CD8-positive, alpha-beta memory T cell (primary cell): ENCODE data around the gene STC2. TPM values are rescaled to one million over a fixed set of nuclear protein-coding genes. Genes with fewer than 3 reads are reported as not detected.

ENCODE experiments used
- CTCF ChIA-PET: fragments of 350-600 bp; sonication (Branson Sonifier 250); formaldehyde crosslinking; loops from one replicate; lab custom pipeline; 2021; ENCODE audit warnings: antibody characterized with exemption; lab: Charles Lee
- POLR2A ChIA-PET: fragments of 350-600 bp; sonication (Branson Sonifier 250); formaldehyde crosslinking; loops from one replicate; lab custom pipeline; 2021; ENCODE audit warnings: antibody characterized with exemption; lab: Charles Lee
- DNase-seq, 5 donors: peaks; one replicate each; pipeline versions ENCODE4 v3.0.0 to v3.0.0-alpha.2; 2020 to 2022; ENCODE audit warnings: mixed read lengths in 1 of 5
- H3K27ac ChIP-seq: one replicate; pipeline ENCODE4 v1.7.0; 2013; ENCODE audit warnings: low read depth, mild to moderate bottlenecking, low read length, moderate library complexity
- H3K27me3 ChIP-seq: 2 replicates; pipeline ENCODE4 v1.7.0; 2013; ENCODE audit warnings: low read length, mild to moderate bottlenecking; ENCODE audit not compliant: insufficient read depth, poor library complexity, severe bottlenecking
- H3K36me3 ChIP-seq: 2 replicates; pipeline ENCODE4 v1.7.0; 2013; ENCODE audit warnings: mild to moderate bottlenecking, low read length, moderate library complexity; ENCODE audit not compliant: insufficient read depth
- H3K4me1 ChIP-seq: 2 replicates; pipeline ENCODE4 v1.7.0; 2013; ENCODE audit warnings: mild to moderate bottlenecking, low read length, moderate library complexity; ENCODE audit not compliant: insufficient read depth
- H3K4me3 ChIP-seq: 2 replicates; pipeline ENCODE4 v1.7.0; 2013; ENCODE audit warnings: mild to moderate bottlenecking, low read length
- H3K9me3 ChIP-seq: 2 replicates; pipeline ENCODE4 v1.7.0; 2013; ENCODE audit warnings: mild to moderate bottlenecking, low read length
- H3K27ac Mint-ChIP-seq, 8 donors: one replicate each; pipeline ENCODE4 v1.8.0; 2020 to 2021; ENCODE audit warnings: mixed read lengths in 8 of 8, mild to moderate bottlenecking in 6 of 8, inconsistent platforms in 3 of 8, moderate library complexity in 3 of 8
- H3K27me3 Mint-ChIP-seq, 2 donors: one replicate each; pipeline ENCODE4 v1.8.0; 2020 to 2021; ENCODE audit warnings: mixed read lengths in 2 of 2, mild to moderate bottlenecking in 1 of 2, moderate library complexity in 1 of 2
- H3K36me3 Mint-ChIP-seq, 3 donors: one replicate each; pipeline ENCODE4 v1.8.0; 2020 to 2021; ENCODE audit warnings: mixed read lengths in 3 of 3, inconsistent platforms in 1 of 3, mild to moderate bottlenecking in 1 of 3
- H3K4me1 Mint-ChIP-seq, 3 donors: one replicate each; pipeline ENCODE4 v1.8.0; 2020 to 2021; ENCODE audit warnings: mixed read lengths in 3 of 3, inconsistent platforms in 1 of 3, mild to moderate bottlenecking in 1 of 3
- H3K4me3 Mint-ChIP-seq, 7 donors: one replicate each; pipeline ENCODE4 v1.8.0; 2020 to 2021; ENCODE audit warnings: mixed read lengths in 7 of 7, mild to moderate bottlenecking in 6 of 7, moderate library complexity in 4 of 7, inconsistent platforms in 2 of 7
- H3K9me3 Mint-ChIP-seq, 5 donors: one replicate each; pipeline ENCODE4 v1.8.0; 2020 to 2022; ENCODE audit warnings: mixed read lengths in 5 of 5, mild to moderate bottlenecking in 3 of 5, moderate library complexity in 2 of 5, inconsistent platforms in 1 of 5
- polyA plus RNA-seq: library from polyadenylated mRNA; unstranded; fragments of 300-500 nt; fragmentation: Illumina TruSeq; gene quantifications from one replicate; pipeline ENCODE4 v1.2.3, GENCODE V29; 2021
- total RNA-seq, 2 experiments: library from RNA; stranded (reverse); gene quantifications; one replicate each; pipeline ENCODE4 v1.2.3, GENCODE V29; 2021

STC2 gene
- total and polyA plus RNA-seq, 3 experiments from 2014 or later, result 2.1 to 2.4 TPM; not detected in 1

DNA sequence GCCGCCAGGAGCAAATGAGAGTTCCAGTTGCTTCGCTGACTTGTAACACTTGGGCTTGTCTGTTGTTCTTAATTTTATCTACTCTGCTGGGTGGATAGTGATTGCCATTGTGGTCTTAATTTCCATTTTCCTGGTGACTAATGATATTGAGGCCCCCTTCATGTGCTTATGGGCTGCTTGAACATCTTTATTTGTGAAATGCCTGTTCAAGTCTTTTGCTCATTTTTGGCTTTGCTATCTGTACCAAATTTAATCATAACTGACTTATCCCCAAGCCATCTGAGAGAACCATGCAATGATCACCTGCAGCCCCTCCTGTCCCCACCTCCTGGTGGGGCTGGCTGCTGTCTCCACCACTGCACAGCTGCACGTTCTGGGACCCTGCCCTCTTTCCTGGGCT is 20.5 kb downstream of the STC2 start:
- H3K36me3 ChIP-seq, result no peaks in the 10 kb centered on the region
- H3K4me3 ChIP-seq, result no peak overlapping the region
- Mint-ChIP-seq H3K4me1 (no peaks in the 10 kb centered on the region), H3K27ac (no peak overlapping the region), H3K9me3 (peaks cover 6 to 14% (median 11%) of the 10 kb centered on the region in 5 donors), H3K4me3 (no peak overlapping the region), H3K36me3 (no peaks in the 10 kb centered on the region), H3K27me3 (peaks cover 15 to 74% of the 10 kb centered on the region in 2 donors)
- no peaks in the 10 kb centered on the region for H3K9me3 ChIP-seq
- no peaks in the 10 kb centered on the region for H3K4me1 ChIP-seq
- H3K27ac ChIP-seq, result no peak overlapping the region
- POLR2A ChIA-PET, result no interaction called here
- H3K27me3 ChIP-seq, result no peaks in the 10 kb centered on the region
- DNase-seq, result no peak
- CTCF ChIA-PET, result interaction anchor here (1.2 kb wide), 1 partner anchor 13 kb away, joined by 4 read pairs; no protein-coding TSS in a partner anchor

DNA sequence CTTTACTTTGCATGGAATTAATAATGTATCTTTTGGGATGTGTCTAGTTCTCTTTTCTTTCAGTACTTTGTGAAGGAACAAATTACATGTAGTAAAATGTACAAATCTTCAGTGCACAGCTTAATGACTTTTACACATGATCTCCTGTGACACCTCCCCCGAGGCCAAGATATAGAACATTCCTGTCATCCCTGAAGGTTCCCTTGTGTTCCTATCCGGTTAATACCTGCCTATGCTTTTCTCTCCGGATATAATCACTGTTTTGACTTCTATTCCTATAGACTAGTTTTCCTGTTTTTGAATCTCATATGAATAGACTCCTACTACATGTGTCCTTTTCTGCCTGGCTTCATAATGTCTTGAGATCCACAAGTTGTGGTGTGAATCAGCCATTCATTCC is 21.5 kb downstream of the STC2 start:
- no peaks in the 10 kb centered on the region for H3K36me3 ChIP-seq
- H3K27ac Mint-ChIP-seq, result no peak overlapping the region
- H3K27me3 ChIP-seq, result no peaks in the 10 kb centered on the region
- no peaks in the 10 kb centered on the region for H3K36me3 Mint-ChIP-seq
- H3K4me3 ChIP-seq, result no peak overlapping the region
- ChIA-PET CTCF (no interaction called here), POLR2A (no interaction called here)
- DNase-seq, result no peak
- no peaks in the 10 kb centered on the region for H3K9me3 ChIP-seq
- no peaks in the 10 kb centered on the region for H3K4me1 Mint-ChIP-seq
- peaks cover 6 to 14% (median 11%) of the 10 kb centered on the region in 5 donors for H3K9me3 Mint-ChIP-seq
- H3K27me3 Mint-ChIP-seq, result peaks cover 15 to 64% of the 10 kb centered on the region in 2 donors
- H3K4me1 ChIP-seq, result no peaks in the 10 kb centered on the region
- H3K27ac ChIP-seq, result no peak overlapping the region
- no peak overlapping the region for H3K4me3 Mint-ChIP-seq

DNA sequence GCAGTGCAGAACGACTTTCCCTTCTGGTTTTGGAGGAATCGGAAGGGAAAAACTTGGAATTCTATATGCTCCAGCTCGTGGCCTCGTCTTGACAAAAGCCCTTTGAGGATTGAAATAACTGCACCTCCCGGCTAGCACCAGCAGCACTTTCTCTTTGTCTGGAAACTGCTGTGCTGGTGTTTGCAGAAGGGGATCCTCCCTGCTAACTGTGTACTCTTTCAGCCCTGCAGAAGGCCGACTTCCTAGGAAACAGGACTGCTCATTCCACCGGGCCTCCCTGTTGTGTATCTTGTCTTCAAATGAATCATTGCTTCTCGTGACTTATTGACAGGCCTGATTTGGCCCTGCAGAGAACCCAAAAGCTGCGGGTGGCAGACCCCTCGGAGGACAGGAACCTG is 23.6 kb downstream of the STC2 start:
- ChIA-PET POLR2A (no interaction called here), CTCF (no interaction called here)
- no peaks in the 10 kb centered on the region for H3K27me3 ChIP-seq
- Mint-ChIP-seq H3K4me3 (no peak overlapping the region), H3K4me1 (no peaks in the 10 kb centered on the region), H3K27me3 (peaks cover 17 to 45% of the 10 kb centered on the region in 2 donors), H3K9me3 (peaks cover 6 to 14% (median 9%) of the 10 kb centered on the region in 5 donors), H3K27ac (no peak overlapping the region), H3K36me3 (no peaks in the 10 kb centered on the region)
- no peaks in the 10 kb centered on the region for H3K9me3 ChIP-seq
- H3K27ac ChIP-seq, result no peak overlapping the region
- no peaks in the 10 kb centered on the region for H3K4me1 ChIP-seq
- no peaks in the 10 kb centered on the region for H3K36me3 ChIP-seq
- H3K4me3 ChIP-seq, result no peak overlapping the region
- DNase-seq, result no peak

DNA sequence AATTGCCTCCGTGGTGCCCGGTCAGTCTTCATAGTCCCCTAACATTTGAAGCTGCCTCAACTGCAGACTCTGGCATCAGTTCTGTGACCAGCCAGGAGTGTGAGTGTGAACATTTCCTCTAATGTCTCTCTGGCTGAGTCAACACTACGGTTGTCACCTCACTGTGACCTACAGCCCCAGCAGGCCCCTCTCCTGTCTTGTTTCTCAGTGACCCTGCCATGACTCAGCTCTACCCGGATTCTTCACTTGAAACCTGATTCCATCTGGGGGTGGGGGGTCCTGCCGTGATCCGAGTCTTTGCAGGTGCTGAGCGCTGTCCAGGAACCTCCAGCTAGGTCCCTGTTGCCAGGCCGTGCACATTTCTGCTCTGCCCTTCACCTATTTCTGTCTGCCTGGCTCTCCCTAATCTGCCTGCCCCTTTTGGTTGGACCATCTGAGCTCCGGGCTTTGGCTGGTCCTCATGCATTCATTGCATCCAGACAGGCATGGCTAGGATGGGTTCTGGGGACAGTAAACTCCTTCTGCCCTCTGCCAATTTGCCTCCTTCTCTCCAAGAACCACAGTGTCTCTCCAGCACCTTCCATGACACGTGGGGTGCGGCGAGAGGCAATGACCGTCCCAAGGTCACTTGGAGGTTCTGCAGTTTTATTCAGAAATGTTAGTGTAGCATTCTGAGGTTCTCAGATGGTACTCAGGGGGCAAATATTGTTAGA is 24.2 kb downstream of the STC2 start:
- ChIA-PET POLR2A (no interaction called here), CTCF (no interaction called here)
- Histone ChIP-seq H3K27me3 (no peaks in the 10 kb centered on the region), H3K9me3 (no peaks in the 10 kb centered on the region), H3K36me3 (no peaks in the 10 kb centered on the region), H3K27ac (no peak overlapping the region), H3K4me1 (no peaks in the 10 kb centered on the region), H3K4me3 (no peak overlapping the region)
- Mint-ChIP-seq H3K4me3 (no peak overlapping the region), H3K4me1 (no peaks in the 10 kb centered on the region), H3K27ac (no peak overlapping the region), H3K27me3 (peaks cover 20 to 43% of the 10 kb centered on the region in 2 donors), H3K36me3 (no peaks in the 10 kb centered on the region), H3K9me3 (peaks cover 5 to 13% (median 9%) of the 10 kb centered on the region in 5 donors)
- DNase-seq, result no peak

DNA sequence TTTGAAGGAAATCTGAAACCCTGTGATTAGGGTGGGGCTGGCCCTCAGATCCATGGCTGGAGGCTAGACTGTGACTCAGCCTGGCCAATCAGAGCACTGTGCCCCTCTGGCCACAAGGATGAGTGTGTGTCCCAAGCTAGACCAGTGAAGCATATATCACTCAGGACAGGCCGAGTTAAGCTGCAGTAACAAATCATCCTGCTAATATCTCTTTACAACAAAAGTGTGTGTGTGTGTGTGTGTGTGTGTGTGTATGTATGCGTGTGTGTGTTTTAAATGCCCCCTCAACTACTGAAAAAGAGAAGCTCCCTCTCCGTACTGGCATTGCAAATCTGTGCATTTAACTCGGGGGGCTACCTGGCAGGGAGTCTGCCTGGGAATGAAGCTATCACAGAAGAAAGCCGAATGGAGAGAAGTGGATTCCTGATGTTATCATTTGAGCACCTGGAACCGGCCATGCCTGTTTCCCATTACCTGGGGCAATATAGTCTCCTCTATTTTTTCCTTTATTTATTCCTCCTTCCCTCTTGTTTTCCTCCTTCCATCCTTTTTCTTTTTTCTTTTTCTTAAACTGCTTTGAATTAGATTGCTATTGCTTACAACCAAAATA is 25.6 kb downstream of the STC2 start:
- Mint-ChIP-seq H3K9me3 (peaks cover 0 to 1% (median under 1%) of the 10 kb centered on the region in 5 donors), H3K27me3 (peaks cover 21 to 41% of the 10 kb centered on the region in 2 donors), H3K36me3 (no peaks in the 10 kb centered on the region), H3K27ac (no peak overlapping the region), H3K4me3 (no peak overlapping the region), H3K4me1 (no peaks in the 10 kb centered on the region)
- no peaks in the 10 kb centered on the region for H3K9me3 ChIP-seq
- no peak overlapping the region for H3K4me3 ChIP-seq
- H3K27ac ChIP-seq, result no peak overlapping the region
- POLR2A ChIA-PET, result no interaction called here
- DNase-seq, result no peak
- CTCF ChIA-PET, result no interaction called here
- H3K27me3 ChIP-seq, result no peaks in the 10 kb centered on the region
- H3K36me3 ChIP-seq, result no peaks in the 10 kb centered on the region
- H3K4me1 ChIP-seq, result no peaks in the 10 kb centered on the region

DNA sequence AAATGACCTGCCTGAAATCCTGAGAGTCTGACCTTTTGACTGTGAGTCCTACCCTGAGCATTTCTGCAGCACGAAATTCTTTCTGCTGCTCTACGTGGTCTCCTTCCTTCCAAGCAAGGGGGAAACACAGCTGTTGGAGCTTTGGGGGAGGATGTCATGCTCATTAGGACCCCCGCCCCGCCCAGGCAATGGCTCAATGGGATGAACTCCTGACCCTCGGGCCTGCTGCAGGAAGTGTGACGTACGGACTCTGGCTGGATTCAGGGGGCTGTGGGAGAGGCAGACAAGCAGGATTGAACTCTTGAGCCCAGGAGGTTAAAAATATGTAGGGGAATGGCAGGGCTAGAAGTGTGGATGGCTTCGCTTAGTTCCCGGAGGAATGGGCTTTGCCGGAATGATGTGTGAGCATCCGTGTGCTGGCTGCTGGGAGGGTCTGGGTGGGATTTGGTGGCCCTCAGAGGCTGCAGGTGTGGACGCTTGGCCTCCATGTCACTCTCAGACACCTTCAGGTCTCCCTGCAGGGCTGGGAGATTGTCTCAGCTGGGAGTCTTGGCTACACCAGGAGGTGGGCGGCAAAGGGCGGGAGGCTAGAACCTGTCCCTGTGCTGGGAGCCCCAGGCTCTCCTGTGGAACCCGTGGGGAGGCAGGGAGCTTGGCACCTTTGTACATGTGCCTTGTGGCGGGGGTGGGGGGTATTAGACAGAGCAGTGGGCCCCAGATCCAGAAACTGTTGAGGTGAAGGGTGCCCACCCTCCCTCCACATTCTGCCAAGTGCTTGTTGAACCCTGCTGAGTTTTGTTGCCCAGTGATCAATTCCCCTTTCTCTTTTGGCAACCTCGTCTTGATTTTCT is 26.3 kb downstream of the STC2 start:
- ChIA-PET CTCF (no interaction called here), POLR2A (no interaction called here)
- Mint-ChIP-seq H3K27me3 (peaks cover 20 to 40% of the 10 kb centered on the region in 2 donors), H3K27ac (no peak overlapping the region), H3K36me3 (no peaks in the 10 kb centered on the region), H3K9me3 (no peaks in the 10 kb centered on the region), H3K4me1 (no peaks in the 10 kb centered on the region), H3K4me3 (no peak overlapping the region)
- H3K4me1 ChIP-seq, result no peaks in the 10 kb centered on the region
- no peak for DNase-seq
- H3K4me3 ChIP-seq, result no peak overlapping the region
- no peaks in the 10 kb centered on the region for H3K27me3 ChIP-seq
- H3K27ac ChIP-seq, result no peak overlapping the region
- no peaks in the 10 kb centered on the region for H3K36me3 ChIP-seq
- H3K9me3 ChIP-seq, result no peaks in the 10 kb centered on the region

DNA sequence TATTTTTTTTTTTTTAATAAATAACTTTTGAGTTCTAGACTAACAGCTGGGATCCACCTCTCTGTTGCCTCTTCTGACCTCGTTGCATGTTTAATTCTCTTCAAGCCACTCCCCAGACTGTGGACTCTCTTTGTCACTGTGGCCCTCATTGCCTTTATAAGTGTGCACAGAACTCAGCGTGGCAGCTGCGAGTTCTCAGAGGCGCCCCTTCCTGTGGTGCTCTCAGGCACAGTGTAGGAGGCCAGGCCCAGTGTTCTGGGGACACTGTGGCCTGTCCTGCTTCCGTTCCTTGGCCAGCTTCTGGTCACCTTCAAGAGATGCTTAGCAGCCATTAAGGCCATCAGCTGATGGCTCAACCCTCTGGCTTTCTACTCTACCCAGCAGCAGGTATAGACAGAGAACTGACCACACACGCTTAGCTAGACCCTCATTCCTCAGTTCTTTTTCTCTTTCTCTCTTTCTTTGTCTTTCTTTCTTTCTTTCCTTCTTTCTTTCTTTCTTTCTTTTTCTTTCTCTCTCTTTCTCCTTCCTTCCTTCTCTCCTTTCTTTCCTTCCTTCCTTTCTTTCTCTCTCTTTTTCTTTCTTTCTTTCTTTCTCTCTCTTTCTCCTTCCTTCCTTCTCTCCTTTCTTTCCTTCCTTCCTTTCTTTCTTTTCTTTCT is 27.7 kb downstream of the STC2 start:
- no peak overlapping the region for H3K4me3 Mint-ChIP-seq
- H3K9me3 Mint-ChIP-seq, result no peaks in the 10 kb centered on the region
- no peak overlapping the region for H3K4me3 ChIP-seq
- no peaks in the 10 kb centered on the region for H3K36me3 ChIP-seq
- H3K4me1 Mint-ChIP-seq, result no peaks in the 10 kb centered on the region
- H3K27ac Mint-ChIP-seq, result no peak overlapping the region
- no peaks in the 10 kb centered on the region for H3K4me1 ChIP-seq
- no peaks in the 10 kb centered on the region for H3K27me3 ChIP-seq
- H3K9me3 ChIP-seq, result no peaks in the 10 kb centered on the region
- H3K27ac ChIP-seq, result no peak overlapping the region
- POLR2A ChIA-PET, result no interaction called here
- CTCF ChIA-PET, result no interaction called here
- peaks cover 19 to 40% of the 10 kb centered on the region in 2 donors for H3K27me3 Mint-ChIP-seq
- H3K36me3 Mint-ChIP-seq, result no peaks in the 10 kb centered on the region
- DNase-seq, result no peak
